HG03280 (cell line): ENCODE measurements around the gene HDAC9.
A peak's percentile ranks its signal among the peaks of the same experiment; 100 is the strongest.

Experiments used
- ATAC-seq: cut with Tn5 transposase; IDR thresholded peaks from one replicate; pipeline ENCODE4 v1.9.1; 2021; ENCODE audit warnings: mild to moderate bottlenecking, moderate library complexity; ENCODE audit not compliant: unreplicated experiment

The HDAC9 gene

GRCh38 chr7:18828260-18828993, 332.9 kb downstream of the HDAC9 start:
- ATAC-seq: no peak

- no peak for ATAC-seq
Observed at GRCh38 chr7:18828994-18829857, 333.7 kb downstream of the HDAC9 start.

GRCh38 chr7:18829858-18830285, 334.3 kb downstream of the HDAC9 start:
- ATAC-seq: no peak

GRCh38 chr7:18831419-18831818, 335.9 kb downstream of the HDAC9 start:
- no peak for ATAC-seq

GRCh38 chr7:18831943-18832342, 336.4 kb downstream of the HDAC9 start:
- no peak for ATAC-seq

- no peak for ATAC-seq
Observed at GRCh38 chr7:18834577-18834976, 339.0 kb downstream of the HDAC9 start.

GRCh38 chr7:18835001-18835690, 339.6 kb downstream of the HDAC9 start:
- ATAC-seq: no peak

- ATAC-seq: no peak
Observed at GRCh38 chr7:18843979-18844378, 348.4 kb downstream of the HDAC9 start.

- ATAC-seq: no peak
Observed at GRCh38 chr7:18844735-18845134, 349.2 kb downstream of the HDAC9 start.

- no peak for ATAC-seq
Observed at GRCh38 chr7:18845700-18846099, 350.2 kb downstream of the HDAC9 start.

GRCh38 chr7:18846765-18847215, 351.2 kb downstream of the HDAC9 start:
- no peak for ATAC-seq

- no peak for ATAC-seq
Observed at GRCh38 chr7:18849130-18849529, 353.6 kb downstream of the HDAC9 start.

- no peak for ATAC-seq
Observed at GRCh38 chr7:18855796-18856195, 360.2 kb downstream of the HDAC9 start.

- ATAC-seq: no peak
Observed at GRCh38 chr7:18858232-18858631, 362.7 kb downstream of the HDAC9 start.

- ATAC-seq: no peak
Observed at GRCh38 chr7:18859318-18859717, 363.8 kb downstream of the HDAC9 start.

GRCh38 chr7:18860221-18860620, 364.7 kb downstream of the HDAC9 start:
- no peak for ATAC-seq

- peak; percentile 77 for ATAC-seq
Observed at GRCh38 chr7:18861514-18862118, 366.1 kb downstream of the HDAC9 start.

- no peak for ATAC-seq
Observed at GRCh38 chr7:18864967-18865366, 369.4 kb downstream of the HDAC9 start.

GRCh38 chr7:18866359-18867036, 370.9 kb downstream of the HDAC9 start:
- peak; percentile 85 for ATAC-seq

GRCh38 chr7:18872344-18872743, 376.8 kb downstream of the HDAC9 start:
- ATAC-seq: no peak
